ENCODE measurements around the gene FGFR4.

FGFR4 gene

GRCh38 chr5:177089127-177089526 is 2.4 kb downstream of the FGFR4 start:
- ChIA-PET POLR2A (no interaction called here), CTCF (interaction anchor here (1.0 to 12.3 kb wide), 3 partner anchors 19 to 431 kb away, joined by 3 to 189 read pairs (median 4); no protein-coding TSS in a partner anchor)
- TF ChIP-seq, protein P1, sequence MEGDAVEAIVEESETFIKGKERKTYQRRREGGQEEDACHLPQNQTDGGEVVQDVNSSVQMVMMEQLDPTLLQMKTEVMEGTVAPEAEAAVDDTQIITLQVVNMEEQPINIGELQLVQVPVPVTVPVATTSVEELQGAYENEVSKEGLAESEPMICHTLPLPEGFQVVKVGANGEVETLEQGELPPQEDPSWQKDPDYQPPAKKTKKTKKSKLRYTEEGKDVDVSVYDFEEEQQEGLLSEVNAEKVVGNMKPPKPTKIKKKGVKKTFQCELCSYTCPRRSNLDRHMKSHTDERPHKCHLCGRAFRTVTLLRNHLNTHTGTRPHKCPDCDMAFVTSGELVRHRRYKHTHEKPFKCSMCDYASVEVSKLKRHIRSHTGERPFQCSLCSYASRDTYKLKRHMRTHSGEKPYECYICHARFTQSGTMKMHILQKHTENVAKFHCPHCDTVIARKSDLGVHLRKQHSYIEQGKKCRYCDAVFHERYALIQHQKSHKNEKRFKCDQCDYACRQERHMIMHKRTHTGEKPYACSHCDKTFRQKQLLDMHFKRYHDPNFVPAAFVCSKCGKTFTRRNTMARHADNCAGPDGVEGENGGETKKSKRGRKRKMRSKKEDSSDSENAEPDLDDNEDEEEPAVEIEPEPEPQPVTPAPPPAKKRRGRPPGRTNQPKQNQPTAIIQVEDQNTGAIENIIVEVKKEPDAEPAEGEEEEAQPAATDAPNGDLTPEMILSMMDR (IDR thresholded peaks at IDR 0.05; ENCODE audit: insufficient read depth, low read length, missing control alignments), result no peak
- DNase-seq (ENCODE audit: low read depth, low spot score), result no peak
- no peak overlapping the region for H3K4me3 ChIP-seq (ENCODE audit: low read depth, low read length)

DNA sequence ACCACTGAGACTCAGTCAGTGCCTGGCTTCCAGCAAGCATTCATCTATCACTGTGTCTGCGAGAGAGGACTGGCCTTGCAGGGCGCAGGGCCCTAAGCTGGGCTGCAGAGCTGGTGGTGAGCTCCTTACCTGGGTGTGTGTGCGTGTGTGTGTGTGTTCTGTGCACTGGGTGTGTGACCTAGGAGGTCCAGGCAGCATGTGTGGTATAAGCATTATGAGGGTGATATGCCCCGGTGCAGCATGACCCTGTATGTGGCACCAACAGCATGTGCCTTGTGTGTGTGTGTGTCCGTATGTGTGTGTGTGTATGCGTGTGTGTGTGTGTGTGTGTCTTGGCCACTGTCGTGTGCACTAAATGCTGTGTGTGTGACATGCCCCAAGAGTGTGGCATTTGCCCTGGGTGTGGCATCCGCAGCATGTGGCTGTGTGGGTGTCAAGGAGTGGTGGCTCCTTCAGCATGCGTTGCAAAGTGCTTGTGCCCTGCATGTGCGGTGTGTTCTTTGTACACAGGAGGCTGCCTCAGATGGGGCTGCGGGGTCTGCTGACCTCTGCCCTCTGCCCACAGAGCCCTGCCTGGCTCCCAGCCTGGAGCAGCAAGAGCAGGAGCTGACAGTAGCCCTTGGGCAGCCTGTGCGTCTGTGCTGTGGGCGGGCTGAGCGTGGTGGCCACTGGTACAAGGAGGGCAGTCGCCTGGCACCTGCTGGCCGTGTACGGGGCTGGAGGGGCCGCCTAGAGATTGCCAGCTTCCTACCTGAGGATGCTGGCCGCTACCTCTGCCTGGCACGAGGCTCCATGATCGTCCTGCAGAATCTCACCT is 3.3 kb downstream of the FGFR4 start:
- TF ChIP-seq, protein P1 (IDR thresholded peaks at IDR 0.05; ENCODE audit: insufficient read depth, low read length, missing control alignments), result no peak
- CTCF ChIA-PET, result interaction anchor here (1.0 to 12.3 kb wide), 2 partner anchors 20 to 432 kb away, joined by 3 to 189 read pairs; no protein-coding TSS in a partner anchor
- H3K4me3 ChIP-seq (ENCODE audit: low read depth, low read length), result no peak overlapping the region
- no peak for DNase-seq (ENCODE audit: low read depth, low spot score)
- POLR2A ChIA-PET, result no interaction called here

- POLR2A ChIA-PET, result no interaction called here
- CTCF ChIA-PET, result interaction anchor here (1.1 to 12.3 kb wide), 2 partner anchors 21 to 23 kb away, joined by 4 to 189 read pairs; no protein-coding TSS in a partner anchor
- TF ChIP-seq, protein P1 (IDR thresholded peaks at IDR 0.05; ENCODE audit: insufficient read depth, low read length, missing control alignments), result no peak
- H3K4me3 ChIP-seq (ENCODE audit: low read depth, low read length), result no peak overlapping the region
- DNase-seq (ENCODE audit: low read depth, low spot score), result no peak
Observed at GRCh38 chr5:177090813-177091212, 4.1 kb downstream of the FGFR4 start.

- TF ChIP-seq, protein P1 (IDR thresholded peaks at IDR 0.05; ENCODE audit: insufficient read depth, low read length, missing control alignments), result no peak
- CTCF ChIA-PET, result interaction anchor here (0.7 to 12.3 kb wide), 3 partner anchors 21 to 22 kb away, joined by 3 to 189 read pairs (median 4); no protein-coding TSS in a partner anchor
- POLR2A ChIA-PET, result no interaction called here
- DNase-seq (ENCODE audit: low read depth, low spot score), result no peak
- no peak overlapping the region for H3K4me3 ChIP-seq (ENCODE audit: low read depth, low read length)
Observed at GRCh38 chr5:177091232-177091631, 4.5 kb downstream of the FGFR4 start.

DNA sequence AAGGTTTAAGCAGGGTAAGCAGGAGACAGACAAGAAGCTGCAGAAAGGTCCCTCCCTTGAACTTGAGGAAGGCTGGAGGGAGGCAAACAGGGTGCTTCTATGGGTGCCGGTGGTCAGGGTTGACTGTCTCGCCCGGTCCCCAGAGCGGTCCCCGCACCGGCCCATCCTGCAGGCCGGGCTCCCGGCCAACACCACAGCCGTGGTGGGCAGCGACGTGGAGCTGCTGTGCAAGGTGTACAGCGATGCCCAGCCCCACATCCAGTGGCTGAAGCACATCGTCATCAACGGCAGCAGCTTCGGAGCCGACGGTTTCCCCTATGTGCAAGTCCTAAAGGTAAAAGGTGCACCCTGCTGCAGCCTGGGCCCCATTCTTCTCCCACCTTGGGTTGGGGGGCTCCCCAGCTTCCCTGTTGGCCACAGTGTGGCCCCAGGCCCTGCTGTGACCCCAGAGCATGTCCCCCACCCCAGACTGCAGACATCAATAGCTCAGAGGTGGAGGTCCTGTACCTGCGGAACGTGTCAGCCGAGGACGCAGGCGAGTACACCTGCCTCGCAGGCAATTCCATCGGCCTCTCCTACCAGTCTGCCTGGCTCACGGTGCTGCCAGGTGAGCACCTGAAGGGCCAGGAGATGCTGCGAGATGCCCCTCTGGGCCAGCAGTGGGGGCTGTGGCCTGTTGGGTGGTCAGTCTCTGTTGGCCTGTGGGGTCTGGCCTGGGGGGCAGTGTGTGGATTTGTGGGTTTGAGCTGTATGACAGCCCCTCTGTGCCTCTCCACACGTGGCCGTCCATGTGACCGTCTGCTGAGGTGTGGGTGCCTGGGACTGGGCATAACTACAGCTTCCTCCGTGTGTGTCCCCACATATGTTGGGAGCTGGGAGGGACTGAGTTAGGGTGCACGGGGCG is 5.7 kb downstream of the FGFR4 start:
- TF ChIP-seq, protein P1 (IDR thresholded peaks at IDR 0.05; ENCODE audit: insufficient read depth, low read length, missing control alignments), result no peak
- POLR2A ChIA-PET, result no interaction called here
- H3K4me3 ChIP-seq (ENCODE audit: low read depth, low read length), result no peak overlapping the region
- no peak for DNase-seq (ENCODE audit: low read depth, low spot score)
- CTCF ChIA-PET, result interaction anchor here (1.1 to 3.7 kb wide), 4 partner anchors 14 to 21 kb away, joined by 3 to 17 read pairs (median 4); no protein-coding TSS in a partner anchor
